ENCODE results near the gene HSD3B1. TPM values are rescaled to one million over a fixed set of nuclear protein-coding genes. Genes with fewer than 3 reads are reported as not detected.

HSD3B1 gene
- total and polyA plus RNA-seq, 9 donors: 0.06 to 69.2 TPM; not detected in 7

DNA sequence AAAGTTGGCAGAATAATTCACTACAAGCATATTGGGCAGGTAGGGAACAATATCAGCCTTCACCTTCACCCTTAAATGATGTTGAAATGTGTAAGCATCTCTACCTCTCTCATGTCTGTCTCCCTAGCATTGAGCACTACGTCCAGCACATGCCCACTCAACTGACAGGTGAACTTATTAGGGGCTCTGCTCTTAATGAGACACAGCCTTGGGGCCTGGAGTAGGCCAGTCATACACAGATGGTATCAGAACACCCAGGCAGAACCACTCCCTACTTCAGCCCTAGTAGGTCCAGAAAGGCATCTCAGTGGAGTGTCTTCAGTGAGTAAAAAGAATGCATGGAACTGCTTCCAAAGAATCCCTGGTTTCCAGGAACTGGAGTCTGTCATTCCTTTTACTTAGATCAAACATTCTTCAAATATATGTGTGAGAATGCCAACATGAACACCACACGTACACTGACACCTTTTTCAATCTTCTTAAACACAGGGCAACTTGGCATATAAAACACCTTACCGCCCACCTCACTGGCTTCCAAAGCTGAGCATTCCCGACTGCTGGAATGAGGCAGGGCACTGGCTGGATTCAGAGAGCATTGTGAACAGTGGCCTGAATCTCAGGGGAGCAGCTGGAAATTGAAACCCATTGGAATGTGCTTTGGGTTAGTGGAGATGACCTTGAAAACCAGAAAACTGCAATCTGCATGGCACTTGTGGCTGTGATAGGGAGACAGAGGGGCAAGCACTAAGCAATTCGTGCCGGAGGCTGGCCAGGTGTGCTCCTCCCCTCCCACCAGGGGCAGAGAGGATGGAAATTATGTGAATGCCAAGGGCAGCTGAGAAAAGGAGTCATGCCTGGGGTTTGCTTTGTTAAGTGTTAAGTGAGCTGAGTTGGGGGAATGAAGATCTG, 24.2 kb upstream of the HSD3B1 start:
- Histone ChIP-seq H3K4me3 (no peak overlapping the region), H3K36me3 (no peaks in the 10 kb centered on the region), H3K27me3 (no peaks in the 10 kb centered on the region), H3K4me1 (ENCODE audit: insufficient read depth) (no peaks in the 10 kb centered on the region), H3K9me3 (no peaks in the 10 kb centered on the region), H3K27ac (no peak overlapping the region)
- WGBS, 3 donors: 43 to 56% (median 48%) methylated on average over 6 of the region's 6 CpGs
- DNase-seq: no peak
- TF ChIP-seq EP300 (IDR thresholded peaks at IDR 0.05) (no peak), POLR2A (IDR thresholded peaks at IDR 0.05) (no peak)
- TF ChIP-seq, protein P1, sequence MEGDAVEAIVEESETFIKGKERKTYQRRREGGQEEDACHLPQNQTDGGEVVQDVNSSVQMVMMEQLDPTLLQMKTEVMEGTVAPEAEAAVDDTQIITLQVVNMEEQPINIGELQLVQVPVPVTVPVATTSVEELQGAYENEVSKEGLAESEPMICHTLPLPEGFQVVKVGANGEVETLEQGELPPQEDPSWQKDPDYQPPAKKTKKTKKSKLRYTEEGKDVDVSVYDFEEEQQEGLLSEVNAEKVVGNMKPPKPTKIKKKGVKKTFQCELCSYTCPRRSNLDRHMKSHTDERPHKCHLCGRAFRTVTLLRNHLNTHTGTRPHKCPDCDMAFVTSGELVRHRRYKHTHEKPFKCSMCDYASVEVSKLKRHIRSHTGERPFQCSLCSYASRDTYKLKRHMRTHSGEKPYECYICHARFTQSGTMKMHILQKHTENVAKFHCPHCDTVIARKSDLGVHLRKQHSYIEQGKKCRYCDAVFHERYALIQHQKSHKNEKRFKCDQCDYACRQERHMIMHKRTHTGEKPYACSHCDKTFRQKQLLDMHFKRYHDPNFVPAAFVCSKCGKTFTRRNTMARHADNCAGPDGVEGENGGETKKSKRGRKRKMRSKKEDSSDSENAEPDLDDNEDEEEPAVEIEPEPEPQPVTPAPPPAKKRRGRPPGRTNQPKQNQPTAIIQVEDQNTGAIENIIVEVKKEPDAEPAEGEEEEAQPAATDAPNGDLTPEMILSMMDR (IDR thresholded peaks at IDR 0.05): no peak
- intact Hi-C loops (cut with DNase I): no loop called here

DNA sequence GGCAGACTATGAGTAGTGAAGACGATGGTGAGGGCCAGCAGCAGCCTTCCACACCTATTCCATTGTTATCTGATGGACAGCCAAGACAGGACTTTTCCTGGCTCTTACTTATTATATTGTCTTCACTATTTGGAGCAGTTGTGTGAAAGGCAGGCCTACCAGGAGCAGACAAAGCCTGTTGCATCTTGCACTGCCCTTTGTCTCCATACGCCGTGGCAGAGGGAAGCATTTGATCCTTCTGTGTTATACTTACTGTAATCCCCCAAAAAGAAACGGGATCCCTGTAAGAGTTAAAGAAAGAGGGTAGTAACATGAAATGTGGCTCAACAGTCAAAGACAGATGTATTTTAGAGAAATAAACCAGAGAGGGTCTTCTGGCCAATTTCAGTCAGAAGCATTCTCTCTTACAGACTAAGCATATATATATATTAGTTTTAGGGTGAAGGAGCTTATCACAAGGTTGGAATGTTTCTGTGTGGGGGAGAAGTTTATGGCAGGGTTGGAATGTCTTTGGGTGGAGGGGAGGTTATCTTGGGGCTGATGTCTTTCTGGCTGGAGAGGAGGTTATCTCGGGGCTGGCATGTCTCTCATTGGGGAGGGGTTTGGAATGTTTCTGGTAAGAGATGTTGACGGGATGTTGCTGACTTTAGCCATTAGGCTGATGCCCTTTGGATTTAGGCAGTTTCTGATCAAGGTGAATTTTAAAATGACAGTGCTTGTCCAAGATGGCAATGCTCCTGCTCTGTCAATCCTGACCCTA, 23.4 kb upstream of the HSD3B1 start:
- H3K4me3 ChIP-seq: no peak overlapping the region
- H3K27ac ChIP-seq: no peak overlapping the region
- DNase-seq: no peak
- TF ChIP-seq EP300 (IDR thresholded peaks at IDR 0.05) (no peak), POLR2A (IDR thresholded peaks at IDR 0.05) (no peak)
- TF ChIP-seq, protein P1 (IDR thresholded peaks at IDR 0.05): no peak
- H3K4me1 ChIP-seq (ENCODE audit: insufficient read depth): no peaks in the 10 kb centered on the region
- H3K36me3 ChIP-seq: no peaks in the 10 kb centered on the region
- H3K9me3 ChIP-seq: no peaks in the 10 kb centered on the region
- 67 to 71% (median 70%) methylated on average over 6 of the region's 6 CpGs for WGBS, 3 donors
- intact Hi-C loops (cut with DNase I): no loop called here
- no peaks in the 10 kb centered on the region for H3K27me3 ChIP-seq

DNA sequence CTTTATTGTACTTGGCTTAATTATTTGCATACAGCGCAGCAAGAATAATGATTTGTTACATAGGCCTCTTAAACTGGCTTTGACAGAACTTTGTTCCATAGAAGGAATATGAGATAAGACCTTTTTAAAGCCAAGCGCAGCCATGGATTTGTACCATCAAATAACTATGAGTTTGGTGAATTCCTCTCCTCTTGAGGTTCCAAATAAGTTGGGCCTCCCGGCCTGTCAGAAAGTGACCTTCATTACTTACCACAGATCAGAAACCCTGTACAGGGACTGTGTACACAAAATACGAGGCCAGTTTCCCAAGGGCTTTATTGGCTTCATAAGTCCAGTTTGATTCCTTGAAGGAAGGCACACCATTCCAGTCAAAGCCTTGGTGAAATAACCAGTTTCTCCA, 21.8 kb upstream of the HSD3B1 start:
- Histone ChIP-seq H3K27me3 (no peaks in the 10 kb centered on the region), H3K4me1 (ENCODE audit: insufficient read depth) (no peaks in the 10 kb centered on the region), H3K36me3 (no peaks in the 10 kb centered on the region), H3K4me3 (no peak overlapping the region), H3K9me3 (no peaks in the 10 kb centered on the region), H3K27ac (no peak overlapping the region)
- DNase-seq: no peak
- WGBS, 3 donors: 81 to 92% (median 91%) methylated on average over 4 of the region's 4 CpGs
- intact Hi-C loops (cut with DNase I): no loop called here
- TF ChIP-seq POLR2A (IDR thresholded peaks at IDR 0.05) (no peak), EP300 (IDR thresholded peaks at IDR 0.05) (no peak)
- TF ChIP-seq, protein P1 (IDR thresholded peaks at IDR 0.05): no peak

DNA sequence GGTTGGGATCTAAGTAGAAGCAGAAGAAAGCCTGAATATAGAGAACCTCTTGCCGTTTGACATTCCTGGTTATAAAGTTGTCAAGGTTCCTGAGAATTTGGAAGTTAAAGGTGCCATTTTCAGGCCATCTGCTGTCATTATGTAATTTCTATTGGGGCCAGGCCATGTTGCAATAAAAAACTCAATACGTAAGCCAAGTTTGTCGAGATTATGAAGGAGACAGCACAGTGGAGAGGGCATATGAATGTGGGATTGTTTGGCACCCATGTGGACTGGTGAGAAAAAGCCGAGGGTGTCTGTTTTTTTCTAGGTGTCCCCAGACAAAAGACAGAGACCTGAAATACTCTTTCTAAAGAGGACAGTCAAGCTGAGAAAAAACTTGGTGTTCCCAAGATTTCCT, 18.8 kb upstream of the HSD3B1 start:
- Histone ChIP-seq H3K27ac (no peak overlapping the region), H3K4me1 (ENCODE audit: insufficient read depth) (no peaks in the 10 kb centered on the region), H3K36me3 (no peaks in the 10 kb centered on the region), H3K9me3 (no peaks in the 10 kb centered on the region), H3K4me3 (no peak overlapping the region), H3K27me3 (no peaks in the 10 kb centered on the region)
- TF ChIP-seq POLR2A (IDR thresholded peaks at IDR 0.05) (no peak), EP300 (IDR thresholded peaks at IDR 0.05) (no peak)
- TF ChIP-seq, protein P1 (IDR thresholded peaks at IDR 0.05): no peak
- no peak for DNase-seq
- intact Hi-C loops (cut with DNase I): no loop called here
- WGBS, 3 donors: 75 to 90% (median 82%) methylated on average over 4 of the region's 4 CpGs
